Measurements from ENCODE around the gene DMPK. TPM values are rescaled to one million over a fixed set of nuclear protein-coding genes. Genes with fewer than 3 reads are reported as not detected.
A peak's percentile ranks its signal among the peaks of the same experiment; 100 is the strongest.

The DMPK gene
- total and polyA plus RNA-seq, 9 of the 15 experiments (the other 6 are each of a cell fraction or from before 2014, with no cell fraction given): 0.24 to 31.3 (median 7.3) TPM

DNA sequence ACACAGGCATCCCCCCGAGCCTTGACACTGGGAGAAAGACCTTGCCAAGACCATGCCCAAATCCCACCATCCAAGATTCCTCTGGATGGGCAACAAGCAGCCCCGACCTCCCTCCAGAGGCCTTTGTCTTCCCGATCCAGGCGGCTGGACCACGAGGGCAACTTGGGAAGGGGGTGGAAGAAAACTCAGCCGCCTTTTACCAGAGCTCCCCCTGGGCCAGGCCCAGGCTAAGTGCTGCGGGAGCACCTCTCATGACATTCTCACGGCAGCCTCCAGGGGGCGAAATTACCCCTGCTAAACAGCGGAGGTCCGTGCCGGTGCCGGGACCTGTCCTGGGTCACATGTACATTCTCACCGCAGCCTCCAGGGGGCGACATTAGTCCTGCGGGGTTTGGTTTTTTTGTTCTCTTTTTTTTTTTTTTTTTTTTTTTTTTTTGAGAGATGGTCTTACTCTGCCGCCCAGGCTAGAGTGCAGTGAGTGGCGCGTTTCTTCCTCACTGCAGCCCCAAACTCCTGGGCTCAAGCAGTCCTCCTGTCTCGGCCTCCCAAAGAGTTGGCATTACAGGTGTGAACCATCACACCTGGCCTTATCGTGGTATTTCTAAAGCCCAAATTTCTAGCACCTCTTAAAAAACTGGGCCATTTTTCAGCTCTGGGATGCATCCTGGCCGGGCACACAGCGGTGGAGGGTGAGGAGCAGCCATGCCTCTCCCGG lies 34.9 kb upstream of the DMPK start (continued):
- TF ChIP-seq, protein P1, sequence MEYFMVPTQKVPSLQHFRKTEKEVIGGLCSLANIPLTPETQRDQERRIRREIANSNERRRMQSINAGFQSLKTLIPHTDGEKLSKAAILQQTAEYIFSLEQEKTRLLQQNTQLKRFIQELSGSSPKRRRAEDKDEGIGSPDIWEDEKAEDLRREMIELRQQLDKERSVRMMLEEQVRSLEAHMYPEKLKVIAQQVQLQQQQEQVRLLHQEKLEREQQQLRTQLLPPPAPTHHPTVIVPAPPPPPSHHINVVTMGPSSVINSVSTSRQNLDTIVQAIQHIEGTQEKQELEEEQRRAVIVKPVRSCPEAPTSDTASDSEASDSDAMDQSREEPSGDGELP (CRISPR knock-in tag; IDR thresholded peaks at IDR 0.05; ENCODE audit: borderline replicate concordance): peak; percentile 84
- peak; percentile 44; the same call in 1 of the 2 replicates for TF ChIP-seq GABPB1 (CRISPR knock-in tag; IDR thresholded peaks at IDR 0.05)
- TF ChIP-seq NR2C1 (IDR thresholded peaks at IDR 0.05): 0 out of 2 replicates have a peak, but pooled peaks have one; percentile 28
- no peak for TF ChIP-seq NR2C1 (tag; IDR thresholded peaks at IDR 0.05)
- peak; percentile 100 for TF ChIP-seq ZNF384 (IDR thresholded peaks at IDR 0.05; ENCODE audit: low read depth, low read length)
- TF ChIP-seq MYC (IDR thresholded peaks at IDR 0.05; ENCODE audit: low read depth, low read length): peak; percentile 85
- TF ChIP-seq MYC (CRISPR knock-in tag; IDR thresholded peaks at IDR 0.05; ENCODE audit: borderline replicate concordance, low read depth): no peak
- peak; percentile 24; the same call in 1 of the 2 replicates for TF ChIP-seq LCOR (CRISPR knock-in tag; IDR thresholded peaks at IDR 0.05)
- TF ChIP-seq RERE (CRISPR knock-in tag; IDR thresholded peaks at IDR 0.05; ENCODE audit: borderline replicate concordance): no peak
- TF ChIP-seq ZNF12 (CRISPR knock-in tag; IDR thresholded peaks at IDR 0.05): no peak
- no peak for TF ChIP-seq ZNF316 (IDR thresholded peaks at IDR 0.05)
- TF ChIP-seq, protein P2, sequence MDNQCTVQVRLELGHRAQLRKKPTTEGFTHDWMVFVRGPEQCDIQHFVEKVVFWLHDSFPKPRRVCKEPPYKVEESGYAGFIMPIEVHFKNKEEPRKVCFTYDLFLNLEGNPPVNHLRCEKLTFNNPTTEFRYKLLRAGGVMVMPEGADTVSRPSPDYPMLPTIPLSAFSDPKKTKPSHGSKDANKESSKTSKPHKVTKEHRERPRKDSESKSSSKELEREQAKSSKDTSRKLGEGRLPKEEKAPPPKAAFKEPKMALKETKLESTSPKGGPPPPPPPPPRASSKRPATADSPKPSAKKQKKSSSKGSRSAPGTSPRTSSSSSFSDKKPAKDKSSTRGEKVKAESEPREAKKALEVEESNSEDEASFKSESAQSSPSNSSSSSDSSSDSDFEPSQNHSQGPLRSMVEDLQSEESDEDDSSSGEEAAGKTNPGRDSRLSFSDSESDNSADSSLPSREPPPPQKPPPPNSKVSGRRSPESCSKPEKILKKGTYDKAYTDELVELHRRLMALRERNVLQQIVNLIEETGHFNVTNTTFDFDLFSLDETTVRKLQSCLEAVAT (IDR thresholded peaks at IDR 0.05): peak; percentile 85 to 86
- TF ChIP-seq NCOA1 (IDR thresholded peaks at IDR 0.05; ENCODE audit: low read depth): no peak
- no peak for TF ChIP-seq KAT2B (IDR thresholded peaks at IDR 0.05; ENCODE audit: low read depth, low read length)
- TF ChIP-seq, protein P3, sequence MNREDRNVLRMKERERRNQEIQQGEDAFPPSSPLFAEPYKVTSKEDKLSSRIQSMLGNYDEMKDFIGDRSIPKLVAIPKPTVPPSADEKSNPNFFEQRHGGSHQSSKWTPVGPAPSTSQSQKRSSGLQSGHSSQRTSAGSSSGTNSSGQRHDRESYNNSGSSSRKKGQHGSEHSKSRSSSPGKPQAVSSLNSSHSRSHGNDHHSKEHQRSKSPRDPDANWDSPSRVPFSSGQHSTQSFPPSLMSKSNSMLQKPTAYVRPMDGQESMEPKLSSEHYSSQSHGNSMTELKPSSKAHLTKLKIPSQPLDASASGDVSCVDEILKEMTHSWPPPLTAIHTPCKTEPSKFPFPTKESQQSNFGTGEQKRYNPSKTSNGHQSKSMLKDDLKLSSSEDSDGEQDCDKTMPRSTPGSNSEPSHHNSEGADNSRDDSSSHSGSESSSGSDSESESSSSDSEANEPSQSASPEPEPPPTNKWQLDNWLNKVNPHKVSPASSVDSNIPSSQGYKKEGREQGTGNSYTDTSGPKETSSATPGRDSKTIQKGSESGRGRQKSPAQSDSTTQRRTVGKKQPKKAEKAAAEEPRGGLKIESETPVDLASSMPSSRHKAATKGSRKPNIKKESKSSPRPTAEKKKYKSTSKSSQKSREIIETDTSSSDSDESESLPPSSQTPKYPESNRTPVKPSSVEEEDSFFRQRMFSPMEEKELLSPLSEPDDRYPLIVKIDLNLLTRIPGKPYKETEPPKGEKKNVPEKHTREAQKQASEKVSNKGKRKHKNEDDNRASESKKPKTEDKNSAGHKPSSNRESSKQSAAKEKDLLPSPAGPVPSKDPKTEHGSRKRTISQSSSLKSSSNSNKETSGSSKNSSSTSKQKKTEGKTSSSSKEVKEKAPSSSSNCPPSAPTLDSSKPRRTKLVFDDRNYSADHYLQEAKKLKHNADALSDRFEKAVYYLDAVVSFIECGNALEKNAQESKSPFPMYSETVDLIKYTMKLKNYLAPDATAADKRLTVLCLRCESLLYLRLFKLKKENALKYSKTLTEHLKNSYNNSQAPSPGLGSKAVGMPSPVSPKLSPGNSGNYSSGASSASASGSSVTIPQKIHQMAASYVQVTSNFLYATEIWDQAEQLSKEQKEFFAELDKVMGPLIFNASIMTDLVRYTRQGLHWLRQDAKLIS (CRISPR knock-in tag; IDR thresholded peaks at IDR 0.05): no peak
- 0 out of 2 replicates have a peak, but pooled peaks have one; percentile 25 for TF ChIP-seq MTA3 (IDR thresholded peaks at IDR 0.05; ENCODE audit: borderline replicate concordance)

Measured in K562 (cell line).